NK-92 treated with Interleukin-12 subunit alpha and Interleukin-12 subunit beta, amount 100 ng/mL, for 24 hours (cell line): ENCODE data around the gene SDK2.

ENCODE experiments used
- DNase-seq: peaks from one replicate; lab custom pipeline; 2025; lab: John Stamatoyannopoulos, UW

SDK2 gene

GRCh38 chr17:73302189-73302588 is 342.1 kb downstream of the SDK2 start:
- no peak for DNase-seq

- DNase-seq: no peak
Observed at GRCh38 chr17:73301369-73301768, 342.9 kb downstream of the SDK2 start.

DNA sequence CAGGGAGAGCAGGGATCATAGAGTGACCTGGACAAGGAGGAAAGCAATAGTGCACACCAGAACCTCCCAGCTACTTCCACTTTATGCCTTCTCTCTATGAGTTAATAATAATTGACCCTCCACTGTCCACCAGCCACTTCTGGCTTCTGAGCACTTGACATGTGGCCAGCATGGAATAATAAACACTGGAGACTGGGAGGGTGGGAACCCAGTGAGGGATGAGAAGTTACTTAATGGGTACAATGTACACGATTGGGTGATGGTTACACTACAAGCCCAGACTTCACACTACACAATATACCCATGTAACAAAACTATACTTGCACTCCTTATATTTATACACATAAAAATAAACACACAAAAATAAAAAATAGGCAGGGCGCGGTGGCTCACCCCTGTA is 343.9 kb downstream of the SDK2 start:
- no peak for DNase-seq

DNA sequence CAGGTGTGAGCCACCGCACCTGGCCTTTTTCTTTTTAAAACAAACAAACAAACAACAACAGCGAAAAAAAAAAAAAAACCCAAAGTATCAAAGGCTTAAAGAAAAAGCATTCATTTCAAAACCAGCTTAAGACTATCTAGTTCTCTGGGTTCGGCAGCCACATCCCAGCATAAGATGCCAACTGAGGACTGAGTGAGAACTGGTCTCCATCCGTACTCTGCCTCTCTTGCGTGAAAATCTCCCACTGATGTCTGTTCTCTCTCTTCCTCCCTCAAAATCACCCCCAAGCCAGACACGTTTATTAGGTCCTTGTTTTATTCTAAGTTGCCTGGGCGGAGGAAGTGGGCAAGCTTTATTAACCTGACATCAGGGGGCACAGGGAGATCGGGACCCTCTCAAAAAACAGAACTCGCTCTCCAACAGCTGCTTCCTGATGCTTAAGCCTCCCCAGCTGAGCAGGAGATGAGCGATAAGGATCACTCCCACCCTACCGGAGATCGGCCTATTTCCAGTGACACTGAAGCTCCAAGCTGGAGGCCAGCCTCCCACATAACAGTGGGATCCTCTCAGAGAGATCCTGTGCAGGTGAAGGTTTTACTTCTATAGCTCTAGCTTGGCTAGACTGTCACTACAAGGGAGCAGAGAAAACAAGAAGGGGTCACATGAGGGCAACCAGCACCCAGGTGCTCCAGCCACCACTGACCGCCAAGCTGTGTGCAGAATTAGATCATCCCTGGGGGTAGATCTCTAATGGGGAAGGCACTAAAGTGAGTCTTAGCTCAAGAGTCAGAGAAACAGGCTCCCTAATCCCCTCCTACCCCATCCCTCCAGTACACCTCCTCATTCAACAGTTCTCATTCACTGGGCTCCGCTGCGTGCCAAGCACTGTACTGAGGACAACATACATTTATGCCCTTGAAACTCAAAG is 346.0 kb downstream of the SDK2 start:
- DNase-seq: no peak

DNA sequence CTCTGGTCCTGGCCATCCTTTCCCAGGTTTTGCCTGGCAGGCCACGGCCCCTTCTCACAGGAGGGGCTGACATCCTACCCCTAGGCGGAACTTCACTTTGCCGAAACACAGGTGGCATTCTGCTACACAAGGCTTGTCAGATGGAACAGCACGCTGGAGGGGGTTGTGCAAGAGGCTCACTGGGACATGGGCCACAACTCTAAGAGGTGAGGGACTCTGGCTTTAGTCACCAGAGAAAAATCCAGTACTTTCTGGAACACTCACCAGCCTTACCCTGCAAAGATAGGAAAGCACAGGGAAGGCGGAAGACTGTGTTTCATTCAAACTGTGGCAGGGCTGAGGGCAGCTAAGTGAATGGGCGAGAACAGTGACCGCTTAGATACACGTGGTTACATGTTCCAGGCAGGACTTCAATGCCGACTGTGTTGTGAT is 350.7 kb downstream of the SDK2 start:
- DNase-seq: no peak

DNA sequence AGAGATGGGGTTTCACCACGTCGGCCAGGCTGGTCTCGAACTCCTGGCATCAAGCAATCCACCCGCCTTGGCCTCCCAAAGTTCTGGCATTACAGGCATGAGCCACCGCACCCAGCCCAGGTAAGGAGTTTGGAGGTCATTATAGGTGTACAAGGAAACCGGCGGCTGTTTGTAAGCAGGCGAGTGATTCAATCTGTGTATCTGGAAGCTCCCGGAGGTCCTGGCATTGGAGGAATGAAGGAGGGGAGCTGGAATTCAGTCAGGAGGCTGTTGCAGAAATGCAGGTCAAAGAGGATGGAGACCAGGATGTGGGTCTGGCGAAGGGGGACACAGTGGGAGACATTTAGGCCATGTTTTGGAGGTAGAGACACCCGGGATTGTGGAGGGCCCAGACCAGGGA is 351.2 kb downstream of the SDK2 start:
- no peak for DNase-seq

GRCh38 chr17:73292031-73292531 is 352.2 kb downstream of the SDK2 start:
- DNase-seq: no peak

GRCh38 chr17:73291260-73291801 is 352.9 kb downstream of the SDK2 start:
- DNase-seq: peak; percentile 48

- DNase-seq: no peak
Observed at GRCh38 chr17:73290399-73291259, 353.6 kb downstream of the SDK2 start.

- DNase-seq: no peak
Observed at GRCh38 chr17:73289549-73290254, 354.5 kb downstream of the SDK2 start.

- DNase-seq: no peak
Observed at GRCh38 chr17:73288534-73289302, 355.5 kb downstream of the SDK2 start.

DNA sequence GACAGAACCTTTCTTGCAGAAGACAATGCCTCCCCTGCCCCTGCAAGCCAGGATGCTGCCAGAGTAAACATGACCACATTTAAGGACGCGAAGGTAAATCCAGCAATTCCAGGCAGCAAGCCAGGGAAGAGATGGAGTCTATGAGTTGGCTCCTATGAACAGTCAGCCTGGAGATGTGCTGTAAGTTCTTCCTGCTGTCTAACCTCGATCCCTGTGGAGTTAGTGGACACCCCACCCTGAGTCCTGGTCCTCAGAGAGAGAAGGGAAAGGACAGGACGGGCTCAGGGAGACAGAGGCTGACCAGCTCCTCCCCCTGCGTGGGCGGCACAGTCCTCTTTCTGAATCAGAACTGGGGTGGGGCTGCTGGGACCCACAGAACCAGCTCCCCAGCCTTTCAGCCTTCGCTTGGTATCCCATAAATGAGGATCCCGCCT is 357.4 kb downstream of the SDK2 start:
- DNase-seq: no peak

GRCh38 chr17:73285916-73286862 is 358.1 kb downstream of the SDK2 start:
- DNase-seq: no peak

DNA sequence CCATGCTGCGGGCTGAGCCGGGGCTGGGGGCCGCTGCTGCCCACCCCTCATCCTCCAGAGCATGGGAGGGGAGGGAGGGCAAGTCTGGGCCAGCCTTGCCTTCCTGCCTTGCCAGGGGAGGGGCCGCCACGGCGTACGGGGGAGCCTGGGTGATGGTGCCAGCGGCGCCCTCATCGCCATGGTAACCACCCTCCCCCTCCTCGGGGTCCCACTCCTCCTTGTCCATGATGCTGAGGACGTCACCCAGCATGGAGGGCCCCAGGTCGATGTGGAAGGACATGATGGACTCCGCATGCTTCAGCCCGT is 358.7 kb downstream of the SDK2 start:
- DNase-seq: no peak

GRCh38 chr17:73284906-73285602 is 359.2 kb downstream of the SDK2 start:
- no peak for DNase-seq
